D721Med (cell line): ENCODE measurements around the gene DPP10.
A peak's percentile ranks its signal among the peaks of the same experiment; 100 is the strongest.

Experiments
- DNase-seq: peaks from one replicate; pipeline ENCODE4 v3.0.0; 2011; ENCODE audit warnings: low spot score; ENCODE audit not compliant: insufficient read length
- FAIRE-seq: peaks from 2 replicates; lab custom pipeline; 2011; peaks lifted over from hg19 to GRCh38; lab: Jason Lieb, UNC
- CTCF ChIP-seq: IDR thresholded peaks from 2 replicates; pipeline ENCODE4 v1.5.1; 2012; ENCODE audit warnings: mild to moderate bottlenecking, control low read depth; ENCODE audit not compliant: insufficient read depth; ENCODE audit errors: missing control alignments

The DPP10 gene

GRCh38 chr2:114929225-114929624 lies 486.8 kb downstream of the DPP10 start:
- no peak for FAIRE-seq

GRCh38 chr2:114933671-114934241 lies 491.3 kb downstream of the DPP10 start:
- FAIRE-seq (no peak), DNase-seq (no peak)
- no peak for TF ChIP-seq CTCF

More at GRCh38 chr2:114929225-114929624, 486.8 kb downstream of the DPP10 start:
- no peak for TF ChIP-seq CTCF
- DNase-seq, result no peak

GRCh38 chr2:114935031-114935430 lies 492.6 kb downstream of the DPP10 start:
- TF ChIP-seq CTCF, result no peak
- FAIRE-seq (no peak), DNase-seq (no peak)

- FAIRE-seq (no peak), DNase-seq (no peak)
- TF ChIP-seq CTCF, result no peak
These were observed 495.0 kb downstream of the DPP10 start for GRCh38 chr2:114937366-114937930.

- TF ChIP-seq CTCF, result no peak
- DNase-seq, result no peak
- peak; percentile 74 for FAIRE-seq
These were observed 498.5 kb downstream of the DPP10 start for GRCh38 chr2:114940785-114941458.

GRCh38 chr2:114949228-114949804 lies 506.9 kb downstream of the DPP10 start:
- no peak for TF ChIP-seq CTCF
- DNase-seq (no peak), FAIRE-seq (no peak)
